EH (cell line): ENCODE measurements around the gene NBEAL2.

Source experiments
- DNase-seq: peaks from one replicate; pipeline ENCODE4 v3.0.0-alpha.2; 2015; ENCODE audit warnings: low read depth

NBEAL2 gene

GRCh38 chr3:46978985-46979944, at the start of gene NBEAL2:
NBEAL2 (plus strand) TSS chr3:46979666; CDS start chr3:46979862, 196 bp downstream.
- peak; percentile 95 for DNase-seq

- peak; percentile 51 for DNase-seq
These were observed 49.1 kb upstream of the NBEAL2 start for GRCh38 chr3:46930166-46930944.

- DNase-seq, result peak; percentile 74
These were observed 48.5 kb upstream of the NBEAL2 start for GRCh38 chr3:46930945-46931403.

GRCh38 chr3:46931631-46932331, 47.7 kb upstream of the NBEAL2 start:
- DNase-seq, result peak; percentile 63

GRCh38 chr3:46932455-46933225, 46.8 kb upstream of the NBEAL2 start:
- DNase-seq, result no peak

GRCh38 chr3:46933261-46933660, 46.2 kb upstream of the NBEAL2 start:
- DNase-seq, result no peak

GRCh38 chr3:46934072-46934471, 45.4 kb upstream of the NBEAL2 start:
- DNase-seq, result no peak

- DNase-seq, result peak; percentile 32
These were observed 44.8 kb upstream of the NBEAL2 start for GRCh38 chr3:46934498-46935167.

- DNase-seq, result peak; percentile 99
These were observed 44.2 kb upstream of the NBEAL2 start for GRCh38 chr3:46935168-46935858.

- DNase-seq, result no peak
These were observed 43.4 kb upstream of the NBEAL2 start for GRCh38 chr3:46935989-46936558.

- DNase-seq, result peak; percentile 70
These were observed 42.7 kb upstream of the NBEAL2 start for GRCh38 chr3:46936733-46937250.

GRCh38 chr3:46938118-46938517, 41.3 kb upstream of the NBEAL2 start:
- DNase-seq, result no peak

GRCh38 chr3:46939578-46940445, 39.7 kb upstream of the NBEAL2 start:
- no peak for DNase-seq

- DNase-seq, result no peak
These were observed 37.4 kb upstream of the NBEAL2 start for GRCh38 chr3:46942076-46942475.

GRCh38 chr3:46942481-46943236, 36.8 kb upstream of the NBEAL2 start:
- no peak for DNase-seq

GRCh38 chr3:46943237-46944187, 36.0 kb upstream of the NBEAL2 start:
- DNase-seq, result no peak

GRCh38 chr3:46944191-46944590, 35.3 kb upstream of the NBEAL2 start:
- no peak for DNase-seq
